Measurements from ENCODE around the gene CUEDC1.

GRCh38 chr17:57970710-57971109 lies 15.5 kb upstream of the CUEDC1 start:
- TF ChIP-seq EZH2phosphoT487 (IDR thresholded peaks at IDR 0.05; ENCODE audit: insufficient read depth, low read depth) (no peak), EZH2 (IDR thresholded peaks at IDR 0.05; ENCODE audit: insufficient read depth, poor library complexity, severe bottlenecking) (no peak)
